Fibroblast of lung (primary cell): Measurements from ENCODE around the gene FNDC3A. TPM values are rescaled to one million over a fixed set of nuclear protein-coding genes. Genes with fewer than 3 reads are reported as not detected.

ENCODE experiments used
- DNase-seq, 2 donors: peaks; one replicate each; pipeline versions ENCODE4 v3.0.0 to v3.0.0-alpha.2; 2010; ENCODE audit warnings: low read depth in 2 of 2
- H2AFZ ChIP-seq: 2 replicates; pipeline ENCODE4 v1.5.1; 2012; ENCODE audit warnings: low read length, control low read depth, inconsistent platforms
- H3K27ac ChIP-seq: 2 replicates; pipeline ENCODE4 v1.5.1; 2011; ENCODE audit warnings: low read length, control low read depth; ENCODE audit not compliant: insufficient read depth
- H3K27me3 ChIP-seq: 2 replicates; pipeline ENCODE4 v1.5.1; 2011; ENCODE audit warnings: mild to moderate bottlenecking, low read length; ENCODE audit not compliant: control insufficient read depth, insufficient read depth
- H3K36me3 ChIP-seq: 2 replicates; pipeline ENCODE4 v1.5.1; 2011; ENCODE audit warnings: low read length; ENCODE audit not compliant: control insufficient read depth, insufficient read depth
- H3K4me1 ChIP-seq: 2 replicates; pipeline ENCODE4 v1.5.1; 2011; ENCODE audit warnings: low read length; ENCODE audit not compliant: control insufficient read depth, insufficient read depth; ENCODE audit errors: extremely low read depth
- H3K4me2 ChIP-seq: 2 replicates; pipeline ENCODE4 v1.5.1; 2011; ENCODE audit warnings: low read length, control low read depth; ENCODE audit not compliant: insufficient read depth; ENCODE audit errors: extremely low read depth
- H3K4me3 ChIP-seq, 4 experiments: fragments of 200-600 bp in 1 of 4; sonication (generic) in 1 of 4; replicated peaks in 1 of 4; 2 replicates each; pipeline ENCODE4 v1.5.1; 2011 to 2016; ENCODE audit warnings: low read length in 4 of 4, low read depth in 3 of 4, mild to moderate bottlenecking in 3 of 4, control low read depth in 2 of 4, inconsistent platforms in 1 of 4, mixed read lengths in 1 of 4; ENCODE audit not compliant: insufficient read depth in 1 of 4; ENCODE audit errors: control extremely low read depth in 1 of 4
- H3K79me2 ChIP-seq: 2 replicates; pipeline ENCODE4 v1.5.1; 2012; ENCODE audit warnings: mild to moderate bottlenecking, low read length, inconsistent platforms; ENCODE audit not compliant: control insufficient read depth, insufficient read depth
- H3K9ac ChIP-seq: 2 replicates; pipeline ENCODE4 v1.5.1; 2011; ENCODE audit warnings: mild to moderate bottlenecking, low read length, control low read depth; ENCODE audit not compliant: insufficient read depth
- H3K9me3 ChIP-seq: 2 replicates; pipeline ENCODE4 v1.5.1; 2012; ENCODE audit warnings: low read depth, low read length; ENCODE audit not compliant: control insufficient read depth, insufficient read depth
- H4K20me1 ChIP-seq: 2 replicates; pipeline ENCODE4 v1.5.1; 2011; ENCODE audit warnings: low read length; ENCODE audit not compliant: control insufficient read depth, insufficient read depth; ENCODE audit errors: extremely low read depth
- EZH2 ChIP-seq: IDR thresholded peaks from 2 replicates; pipeline ENCODE4 v1.5.1; 2012; ENCODE audit warnings: low read length, control low read depth, mild to moderate bottlenecking; ENCODE audit errors: missing control alignments
- polyA plus RNA-seq, 2 donors: library from polyadenylated mRNA; depleted of rRNA in 1 of 2; stranded (reverse) in 1 of 2; unstranded in 1 of 2; fragments of >200 nt; gene quantifications; 2 replicates each; pipeline ENCODE4 v1.2.1, GENCODE V29; 2011 to 2012; ENCODE audit warnings: missing spikeins in 1 of 2
- total RNA-seq: library from RNA; depleted of rRNA; stranded (reverse); fragments of >200 nt; gene quantifications from 2 replicates; pipeline ENCODE4 v1.2.1, GENCODE V29; 2014
- TF ChIP-seq, protein P1 (sequence below), 2 donors: IDR thresholded peaks in 1 of 2; conservative IDR thresholded peaks in 1 of 2; 1 replicate in 1 of 2; 2 replicates in 1 of 2; pipeline ENCODE4 v1.5.1; 2011 to 2012; ENCODE audit warnings: low read length in 2 of 2, control low read depth in 1 of 2, inconsistent platforms in 1 of 2, low read depth in 1 of 2, mild to moderate bottlenecking in 1 of 2

Gene FNDC3A
- total and polyA plus RNA-seq, 2 donors (not counting 1 experiment from before 2014, with no cell fraction given), result 44.7 to 79.4 TPM

GRCh38 chr13:49110913-49111170 is 135.1 kb downstream of the FNDC3A start:
- Histone ChIP-seq H3K4me1 (no peaks in the 10 kb centered on the region), H4K20me1 (no peaks in the 10 kb centered on the region), H2AFZ (no peak overlapping the region), H3K27ac (peak overlapping the region; percentile 37), H3K27me3 (no peaks in the 10 kb centered on the region), H3K9me3 (no peaks in the 10 kb centered on the region), H3K4me2 (peak overlapping the region; percentile 76), H3K79me2 (peaks cover 15% of the 10 kb centered on the region), H3K36me3 (peaks cover 1% of the 10 kb centered on the region), H3K4me3 (peak overlapping the region; percentile 39 to 98 (median 53)), H3K9ac (no peak overlapping the region)
- peak in 1 of 2 donors; percentile 22 for DNase-seq
- TF ChIP-seq, protein P1, sequence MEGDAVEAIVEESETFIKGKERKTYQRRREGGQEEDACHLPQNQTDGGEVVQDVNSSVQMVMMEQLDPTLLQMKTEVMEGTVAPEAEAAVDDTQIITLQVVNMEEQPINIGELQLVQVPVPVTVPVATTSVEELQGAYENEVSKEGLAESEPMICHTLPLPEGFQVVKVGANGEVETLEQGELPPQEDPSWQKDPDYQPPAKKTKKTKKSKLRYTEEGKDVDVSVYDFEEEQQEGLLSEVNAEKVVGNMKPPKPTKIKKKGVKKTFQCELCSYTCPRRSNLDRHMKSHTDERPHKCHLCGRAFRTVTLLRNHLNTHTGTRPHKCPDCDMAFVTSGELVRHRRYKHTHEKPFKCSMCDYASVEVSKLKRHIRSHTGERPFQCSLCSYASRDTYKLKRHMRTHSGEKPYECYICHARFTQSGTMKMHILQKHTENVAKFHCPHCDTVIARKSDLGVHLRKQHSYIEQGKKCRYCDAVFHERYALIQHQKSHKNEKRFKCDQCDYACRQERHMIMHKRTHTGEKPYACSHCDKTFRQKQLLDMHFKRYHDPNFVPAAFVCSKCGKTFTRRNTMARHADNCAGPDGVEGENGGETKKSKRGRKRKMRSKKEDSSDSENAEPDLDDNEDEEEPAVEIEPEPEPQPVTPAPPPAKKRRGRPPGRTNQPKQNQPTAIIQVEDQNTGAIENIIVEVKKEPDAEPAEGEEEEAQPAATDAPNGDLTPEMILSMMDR (conservative IDR thresholded peaks at IDR 0.05 in 1 of 2, IDR thresholded peaks at IDR 0.05 in 1 of 2; ENCODE audit: low read depth in 1 of 2, low read length in 2 of 2), result no peak
- TF ChIP-seq EZH2, result no peak

- peaks cover 17% of the 10 kb centered on the region for H3K79me2 ChIP-seq
- no peak for TF ChIP-seq EZH2
- H3K4me3 ChIP-seq, result peak overlapping the region in 1 of 4 experiments; percentile 43
- H3K9ac ChIP-seq, result no peak overlapping the region
- no peak overlapping the region for H2AFZ ChIP-seq
- DNase-seq, result peak; percentile 21 to 39
- peak overlapping the region; percentile 39 for H3K27ac ChIP-seq
- H3K4me2 ChIP-seq, result peak overlapping the region; percentile 76
- no peaks in the 10 kb centered on the region for H3K9me3 ChIP-seq
- no peaks in the 10 kb centered on the region for H4K20me1 ChIP-seq
- H3K4me1 ChIP-seq, result no peaks in the 10 kb centered on the region
- peaks cover 4% of the 10 kb centered on the region for H3K36me3 ChIP-seq
- H3K27me3 ChIP-seq, result no peaks in the 10 kb centered on the region
These were observed 137.2 kb downstream of the FNDC3A start for GRCh38 chr13:49112782-49113525.

- no peaks in the 10 kb centered on the region for H3K4me1 ChIP-seq
- peak; percentile 68 to 87 for DNase-seq
- no peaks in the 10 kb centered on the region for H3K9me3 ChIP-seq
- H3K4me2 ChIP-seq, result peak overlapping the region; percentile 76
- TF ChIP-seq EZH2, result no peak
- TF ChIP-seq, protein P1 (conservative IDR thresholded peaks at IDR 0.05 in 1 of 2, IDR thresholded peaks at IDR 0.05 in 1 of 2; ENCODE audit: low read depth in 1 of 2, low read length in 2 of 2), result no peak
- no peak overlapping the region for H2AFZ ChIP-seq
- no peaks in the 10 kb centered on the region for H3K27me3 ChIP-seq
- H3K27ac ChIP-seq, result peak overlapping the region; percentile 39
- peaks cover 4% of the 10 kb centered on the region for H3K36me3 ChIP-seq
- H3K79me2 ChIP-seq, result peaks cover 17% of the 10 kb centered on the region
- H3K4me3 ChIP-seq, result peak overlapping the region in 1 of 4 experiments; percentile 43
- no peaks in the 10 kb centered on the region for H4K20me1 ChIP-seq
- no peak overlapping the region for H3K9ac ChIP-seq
These were observed 138.0 kb downstream of the FNDC3A start for GRCh38 chr13:49113526-49114286.
